ENCODE measurements around the gene ABTB2. TPM values are rescaled to one million over a fixed set of nuclear protein-coding genes. Genes with fewer than 3 reads are reported as not detected.
"Not testable (repeated sequence)": the region's sequence is repeated elsewhere in the genome, so short reads cannot be mapped to it uniquely, and the experiment has no call there.

ABTB2 gene
- total RNA-seq, 1 donor from 2014 or later = 6.1 TPM

DNA sequence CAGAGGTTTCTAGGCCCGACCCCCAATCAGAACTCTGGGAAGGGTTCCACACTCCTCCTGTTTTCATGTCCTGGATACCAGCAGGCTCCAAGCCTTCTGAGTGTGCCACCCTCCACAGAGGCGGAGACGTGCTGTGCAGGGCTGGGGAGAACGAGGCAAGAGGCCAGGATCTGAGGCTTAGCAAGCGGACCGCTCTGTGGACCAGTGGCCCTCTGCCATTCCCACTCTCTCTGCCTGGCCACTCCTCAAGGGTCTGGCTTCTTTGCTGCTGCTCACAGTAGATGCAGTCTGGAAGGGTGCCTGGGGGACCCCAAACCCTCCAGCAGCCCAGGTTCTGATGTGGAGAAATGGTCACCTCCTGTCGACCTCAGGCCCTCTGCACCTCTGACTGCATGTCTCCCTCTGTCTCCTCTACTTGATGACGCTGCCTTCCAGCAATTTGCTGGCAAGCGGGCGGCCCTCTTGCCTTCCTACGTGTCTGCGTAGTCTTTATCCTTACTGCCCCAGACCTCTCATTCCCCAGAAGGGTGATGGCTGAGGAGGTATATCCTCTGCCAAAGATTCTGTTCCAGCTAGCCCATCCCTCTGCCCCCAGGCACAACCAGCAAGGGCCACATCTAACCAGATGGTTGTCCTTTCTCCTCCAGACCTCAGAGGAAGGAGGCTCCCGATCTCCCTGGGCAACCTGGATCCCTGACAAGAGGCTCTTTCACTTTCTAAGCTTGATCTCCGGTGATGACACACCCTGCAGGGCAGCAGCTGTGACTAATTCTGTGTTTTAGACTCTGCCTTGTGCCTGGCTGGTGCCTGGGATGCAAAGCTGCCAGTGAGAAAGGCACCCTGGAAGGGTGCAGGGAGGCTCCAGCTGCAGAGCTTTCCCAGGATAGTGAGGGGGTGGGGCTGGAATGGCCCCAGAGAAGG is 165.1 kb downstream of the ABTB2 start:
- DNase-seq (ENCODE audit: low spot score) = no peak

DNA sequence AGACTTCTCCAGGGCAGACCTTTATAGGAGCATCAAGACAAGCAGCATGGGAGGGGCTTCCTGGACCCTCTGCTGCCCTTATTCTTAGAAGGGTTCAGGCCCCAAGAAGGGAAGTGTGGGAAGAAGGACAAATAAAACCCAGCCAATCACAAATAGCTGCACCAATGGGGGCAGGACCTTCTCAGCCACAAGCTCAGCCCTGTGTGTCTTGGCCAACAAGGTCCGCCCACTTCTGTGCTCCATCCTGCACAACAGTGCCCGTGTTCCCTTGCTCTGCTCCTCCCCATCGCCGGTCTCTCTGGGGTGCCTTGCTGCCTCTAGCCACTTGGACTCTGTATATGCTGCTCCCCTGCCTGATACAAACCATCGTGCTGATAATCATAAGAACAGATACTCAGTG is 166.2 kb downstream of the ABTB2 start:
- no peak for DNase-seq (ENCODE audit: low spot score)

DNA sequence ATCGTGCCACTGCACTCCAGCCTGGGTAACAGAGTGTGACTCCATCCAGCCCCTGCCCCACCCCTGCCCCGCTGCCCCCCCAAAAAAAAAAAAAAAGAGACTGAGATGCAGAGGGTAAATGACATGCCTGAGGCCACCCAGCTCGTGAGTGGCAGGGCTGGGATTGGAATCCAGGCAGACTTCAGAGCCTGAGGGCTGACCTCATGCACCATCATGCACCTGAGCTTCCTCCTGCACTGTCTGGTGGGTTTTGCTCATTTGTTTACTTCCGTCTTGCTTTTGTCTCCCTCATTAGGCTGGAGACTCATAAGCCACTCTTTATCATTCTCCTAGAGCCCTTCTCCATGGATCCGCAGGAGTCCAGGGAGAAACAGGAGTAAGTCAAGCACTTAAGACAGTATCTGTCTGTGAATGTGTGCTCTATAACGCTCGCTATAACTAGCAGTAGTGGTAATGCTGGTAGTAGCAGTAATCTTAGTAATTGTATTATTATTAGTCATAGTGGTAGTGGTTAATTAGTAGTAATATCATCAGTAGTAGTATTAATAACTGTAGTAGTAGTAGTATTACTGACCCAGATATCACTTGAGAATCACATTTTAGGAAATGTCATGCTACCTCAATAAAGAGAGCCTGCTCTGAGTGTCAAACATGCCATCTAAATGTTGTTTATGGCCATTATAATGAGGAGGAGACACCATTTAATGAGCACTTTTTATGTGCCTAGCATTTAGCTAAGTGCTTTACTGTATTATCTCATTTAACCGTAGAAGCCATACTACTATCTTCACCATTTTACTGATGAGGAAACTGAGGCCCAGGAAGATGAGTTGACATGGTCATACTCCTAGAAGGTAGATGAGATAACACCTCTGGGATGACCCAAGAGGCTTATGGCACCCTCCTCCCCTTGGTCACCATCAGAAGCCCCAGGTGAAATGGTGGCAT is 167.3 kb downstream of the ABTB2 start:
- DNase-seq (ENCODE audit: low spot score) = no peak

DNA sequence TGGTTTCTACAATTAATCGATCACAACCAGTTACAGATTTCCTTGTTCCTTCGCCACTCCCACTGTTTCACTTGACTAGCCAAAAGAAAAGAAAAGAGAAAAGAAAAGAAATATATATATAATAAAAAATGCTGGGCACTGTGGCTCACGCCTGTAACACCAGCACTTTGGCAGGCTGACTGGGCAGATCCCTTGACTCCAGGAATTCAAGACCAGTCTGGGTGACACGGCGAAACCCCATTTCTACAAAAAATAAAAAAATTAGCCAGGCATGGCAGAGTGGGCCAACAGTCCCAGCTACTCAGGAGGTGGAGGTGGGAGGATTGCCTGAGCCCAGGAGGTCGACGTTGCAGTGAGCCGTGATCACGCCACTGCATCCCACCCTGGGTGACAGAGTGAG is 168.6 kb downstream of the ABTB2 start:
- no peak for DNase-seq (ENCODE audit: low spot score)

GRCh38 chr11:34188181-34188580 is 169.6 kb downstream of the ABTB2 start:
- DNase-seq (ENCODE audit: low spot score) = no peak

GRCh38 chr11:34185926-34186841 is 171.6 kb downstream of the ABTB2 start:
- DNase-seq (ENCODE audit: low spot score) = no peak

DNA sequence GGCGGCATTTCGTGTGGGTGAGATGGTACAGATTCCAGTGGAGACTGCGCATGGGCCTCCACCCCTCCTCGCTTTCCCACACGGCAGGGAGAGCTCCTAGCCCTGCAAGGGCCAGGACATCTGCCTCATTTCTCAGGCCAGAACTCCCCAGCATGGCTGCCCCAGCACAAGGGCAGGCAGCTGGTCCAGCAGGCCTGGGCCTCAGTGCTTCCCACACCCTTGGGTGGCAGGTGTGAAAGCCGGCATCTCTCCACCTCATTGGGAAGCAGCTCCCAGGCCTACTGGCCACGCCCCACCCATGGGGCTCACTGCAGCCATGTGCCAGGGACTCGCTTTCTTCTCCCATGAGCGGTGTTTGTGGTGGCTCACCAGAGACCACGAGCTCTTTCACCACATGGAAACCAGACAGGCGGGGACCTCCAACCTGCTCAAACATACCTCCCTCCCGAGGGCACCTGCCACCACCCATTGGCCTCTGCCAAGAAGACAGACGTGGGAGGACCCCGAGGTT is 173.2 kb downstream of the ABTB2 start:
- DNase-seq (ENCODE audit: low spot score) = no peak

DNA sequence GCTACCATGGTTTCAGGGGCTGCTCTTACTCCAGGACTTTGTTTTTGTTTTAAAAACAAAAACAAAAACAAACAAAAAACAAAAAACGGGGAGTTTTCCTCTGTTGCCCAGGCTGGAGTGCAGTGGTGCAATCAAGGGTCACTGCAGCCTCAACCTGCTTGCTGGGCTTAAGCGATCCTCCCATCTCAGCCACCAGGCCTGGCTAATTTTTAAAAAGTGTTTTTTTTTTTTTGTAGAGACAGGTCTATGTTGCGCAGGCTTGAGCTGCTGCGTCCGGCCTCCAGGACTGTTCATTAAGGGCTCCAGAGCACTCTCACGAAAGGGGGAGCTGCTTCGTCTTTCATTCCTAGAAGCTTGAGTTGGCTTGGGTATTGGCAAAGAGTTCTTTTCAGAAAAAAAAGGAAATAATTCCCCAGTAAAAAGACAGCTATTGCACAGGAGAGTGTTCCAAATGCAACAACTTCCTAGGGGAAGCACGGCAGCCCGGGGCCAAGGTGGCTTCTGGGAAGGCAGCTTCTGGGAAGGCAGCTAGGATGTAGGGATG is 173.9 kb downstream of the ABTB2 start:
- no peak for DNase-seq (ENCODE audit: low spot score)

DNA sequence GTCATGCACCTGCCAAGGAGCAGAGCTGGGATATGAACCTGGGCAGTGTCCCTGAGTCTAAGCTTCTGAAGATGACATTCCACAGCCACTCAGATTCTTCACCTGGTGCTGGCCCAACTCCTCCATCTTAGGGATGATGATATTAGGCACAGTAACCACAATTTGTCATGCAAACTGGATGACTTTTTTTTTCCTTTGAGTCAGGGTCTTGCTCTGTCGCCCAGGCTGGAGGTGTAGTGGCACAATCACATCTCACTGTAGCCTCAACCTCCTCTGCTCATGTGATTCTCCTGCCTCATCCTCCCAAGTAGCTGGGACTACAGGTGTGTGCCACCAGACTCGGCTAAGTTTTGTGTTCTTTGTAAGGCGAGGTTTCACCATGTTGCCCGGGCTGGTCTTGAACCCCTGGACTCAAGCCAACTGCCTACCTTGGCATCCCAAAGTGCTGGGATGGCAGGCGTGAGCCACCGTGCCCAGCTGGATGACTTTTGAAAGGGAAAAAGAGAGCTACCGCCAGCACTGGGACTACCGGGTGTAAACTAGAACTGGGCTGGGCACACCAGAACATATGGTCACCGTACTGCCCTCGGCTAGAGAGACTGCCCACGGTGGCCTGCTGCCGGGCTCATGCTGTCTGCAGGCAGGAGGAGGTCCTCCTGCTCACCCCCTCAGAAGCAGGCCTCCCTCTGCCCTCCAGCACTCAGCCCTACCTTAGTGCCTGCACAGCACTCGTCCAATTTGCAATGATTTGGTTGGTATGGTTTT is 174.7 kb downstream of the ABTB2 start:
- no peak for DNase-seq (ENCODE audit: low spot score)

- DNase-seq (ENCODE audit: low spot score) = no peak
These were observed 175.4 kb downstream of the ABTB2 start for GRCh38 chr11:34182425-34182824.

DNA sequence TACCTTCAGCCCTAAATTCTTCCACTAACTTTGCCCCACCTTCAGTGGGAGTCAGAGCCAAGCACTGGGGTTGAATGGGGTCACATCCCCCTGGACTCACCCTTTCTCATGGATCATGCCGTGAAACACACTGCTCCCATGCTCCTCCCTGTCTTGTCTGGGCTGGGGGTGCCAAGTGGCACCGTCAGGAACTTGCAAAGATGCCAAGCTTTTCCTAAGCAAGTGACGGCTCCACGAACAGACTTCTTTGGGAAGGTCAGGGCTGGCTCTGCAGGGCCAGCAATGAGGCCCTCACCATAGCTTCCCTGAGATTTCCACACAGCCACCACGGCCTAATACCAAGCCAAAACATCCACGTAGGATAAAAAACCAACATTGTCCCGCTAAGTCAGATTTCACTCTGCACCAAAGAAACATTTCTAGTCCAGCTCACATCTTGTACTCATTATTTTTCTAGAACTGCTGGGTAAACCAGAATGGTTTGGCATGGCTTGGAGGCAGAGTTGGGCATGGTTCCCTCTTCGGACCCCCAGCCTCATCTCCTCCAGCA is 175.9 kb downstream of the ABTB2 start:
- DNase-seq (ENCODE audit: low spot score) = no peak

GRCh38 chr11:34181251-34181650 is 176.6 kb downstream of the ABTB2 start:
- no peak for DNase-seq (ENCODE audit: low spot score)

- not testable (repeated sequence) for DNase-seq (ENCODE audit: low spot score)
These were observed 177.0 kb downstream of the ABTB2 start for GRCh38 chr11:34180814-34181165.

DNA sequence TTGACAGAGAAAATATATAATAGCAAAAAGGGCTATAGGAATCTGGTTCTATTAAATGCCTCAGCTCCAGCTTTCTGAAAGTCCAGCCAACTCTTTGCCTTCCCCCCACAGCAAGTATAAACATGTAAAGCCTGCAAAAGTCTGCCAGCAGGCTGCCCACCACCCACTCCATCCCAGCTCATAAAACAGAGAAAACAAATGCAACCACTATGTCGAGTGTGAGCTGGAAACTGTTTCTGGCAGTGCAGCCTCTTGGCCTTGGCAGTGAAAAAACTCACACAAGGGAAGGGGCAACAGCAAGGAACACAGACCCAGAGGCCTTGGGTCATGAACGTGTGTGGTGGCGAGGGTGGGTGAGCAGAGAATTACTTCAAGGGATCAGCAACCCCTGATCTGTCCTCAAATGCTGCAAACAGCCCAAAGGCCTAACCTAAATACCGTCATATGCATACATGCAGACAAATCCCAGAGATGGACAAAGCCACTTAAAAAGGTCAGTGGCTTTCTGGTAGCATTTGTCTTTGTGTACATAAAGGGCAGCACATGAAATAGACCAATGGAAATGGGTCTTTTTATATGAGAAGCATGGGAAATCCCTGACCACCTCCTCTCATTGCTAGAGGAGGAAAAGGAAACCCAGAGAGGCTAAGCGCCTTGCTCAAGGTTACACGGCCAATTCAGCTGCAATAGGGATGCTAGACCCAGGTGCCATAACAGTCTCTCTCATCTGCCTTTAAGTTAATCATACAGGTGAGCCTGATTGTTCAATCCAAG is 177.6 kb downstream of the ABTB2 start:
- DNase-seq (ENCODE audit: low spot score) = no peak

GRCh38 chr11:34179026-34179675 is 178.7 kb downstream of the ABTB2 start:
- no peak for DNase-seq (ENCODE audit: low spot score)

GRCh38 chr11:34178209-34178821 is 179.5 kb downstream of the ABTB2 start:
- no peak for DNase-seq (ENCODE audit: low spot score)

DNA sequence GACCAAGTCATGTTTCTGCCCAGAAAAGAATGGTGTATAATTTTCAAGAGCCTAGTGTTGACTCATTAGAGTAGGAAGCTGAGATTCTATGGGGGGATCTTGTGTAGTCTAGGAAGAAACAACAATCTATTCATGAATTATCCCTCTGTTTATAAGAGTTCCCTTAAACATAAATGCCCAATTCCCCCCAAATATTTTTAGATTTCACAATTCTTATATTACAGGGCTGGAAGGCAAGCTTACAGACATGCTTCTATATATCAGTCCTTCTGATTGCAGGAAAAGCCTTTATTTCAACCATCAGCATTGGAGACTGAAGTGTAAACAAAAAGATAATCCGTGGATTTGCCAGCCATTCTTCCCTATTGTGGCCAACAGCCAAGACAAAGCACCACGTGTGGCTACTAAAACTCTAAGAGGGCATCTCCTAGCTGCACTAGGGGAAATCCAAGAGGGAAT is 181.0 kb downstream of the ABTB2 start:
- no peak for DNase-seq (ENCODE audit: low spot score)

Measured in mesenteric fat pad (tissue), 1 donor.